Neural progenitor cell (in vitro differentiated cells): Measurements from ENCODE around the gene RNU2-1.
"Not testable (repeated sequence)": the region's sequence is repeated elsewhere in the genome, so short reads cannot be mapped to it uniquely, and the experiment has no call there.

Source experiments
- EZH2 ChIP-seq: fragments of 200-600 bp; sonication (generic); IDR thresholded peaks from 2 replicates; pipeline ENCODE4 v1.6.1; 2017; ENCODE audit warnings: antibody characterized with exemption, mild to moderate bottlenecking, moderate library complexity
- TF ChIP-seq, protein P1 (sequence below): fragments of 200-600 bp; sonication (generic); IDR thresholded peaks from 2 replicates; pipeline ENCODE4 v1.5.1; 2017; ENCODE audit warnings: antibody characterized with exemption, mild to moderate bottlenecking

DNA sequence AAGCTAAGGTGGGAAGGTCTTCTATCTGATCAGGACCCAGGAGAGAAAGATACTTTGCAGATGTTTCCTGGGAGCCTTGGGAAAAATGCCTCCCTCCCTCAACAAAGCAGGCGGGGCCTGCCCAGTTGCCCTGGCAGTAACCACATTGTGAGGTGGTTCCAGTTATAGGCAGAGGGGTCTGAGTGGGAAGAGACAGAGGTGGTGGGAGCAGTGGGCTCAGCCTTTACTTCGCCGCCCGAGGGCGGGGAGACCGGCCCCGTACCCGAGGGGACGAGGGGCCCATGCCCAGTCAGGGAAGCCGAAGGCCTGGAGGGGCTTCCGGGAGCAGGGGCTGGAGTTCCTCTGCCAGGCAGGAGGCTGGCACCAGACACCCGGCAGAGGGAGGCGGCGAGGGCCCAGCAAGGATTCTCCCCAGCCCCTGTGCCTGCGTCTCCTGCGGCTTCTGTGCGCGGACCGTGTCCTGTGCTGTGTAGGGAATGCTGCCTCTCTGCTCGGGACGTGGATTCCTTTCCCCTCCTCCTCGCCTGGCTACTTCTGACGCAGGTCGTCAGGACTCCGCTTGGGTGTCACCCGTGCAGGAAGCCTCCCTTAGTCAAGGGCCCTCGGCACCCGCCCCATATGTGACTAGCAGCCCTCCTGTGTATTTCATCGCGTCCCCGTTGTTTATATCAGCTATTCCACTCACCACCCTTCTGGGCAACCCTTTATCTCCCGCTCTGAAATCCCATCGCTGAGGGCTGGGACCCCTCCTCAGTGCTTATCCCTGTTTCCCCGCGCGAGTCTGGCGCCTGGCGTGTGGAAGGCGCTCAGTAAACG is 2.4 kb downstream of the RNU2-1 start:
- TF ChIP-seq, protein P1, sequence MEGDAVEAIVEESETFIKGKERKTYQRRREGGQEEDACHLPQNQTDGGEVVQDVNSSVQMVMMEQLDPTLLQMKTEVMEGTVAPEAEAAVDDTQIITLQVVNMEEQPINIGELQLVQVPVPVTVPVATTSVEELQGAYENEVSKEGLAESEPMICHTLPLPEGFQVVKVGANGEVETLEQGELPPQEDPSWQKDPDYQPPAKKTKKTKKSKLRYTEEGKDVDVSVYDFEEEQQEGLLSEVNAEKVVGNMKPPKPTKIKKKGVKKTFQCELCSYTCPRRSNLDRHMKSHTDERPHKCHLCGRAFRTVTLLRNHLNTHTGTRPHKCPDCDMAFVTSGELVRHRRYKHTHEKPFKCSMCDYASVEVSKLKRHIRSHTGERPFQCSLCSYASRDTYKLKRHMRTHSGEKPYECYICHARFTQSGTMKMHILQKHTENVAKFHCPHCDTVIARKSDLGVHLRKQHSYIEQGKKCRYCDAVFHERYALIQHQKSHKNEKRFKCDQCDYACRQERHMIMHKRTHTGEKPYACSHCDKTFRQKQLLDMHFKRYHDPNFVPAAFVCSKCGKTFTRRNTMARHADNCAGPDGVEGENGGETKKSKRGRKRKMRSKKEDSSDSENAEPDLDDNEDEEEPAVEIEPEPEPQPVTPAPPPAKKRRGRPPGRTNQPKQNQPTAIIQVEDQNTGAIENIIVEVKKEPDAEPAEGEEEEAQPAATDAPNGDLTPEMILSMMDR, result not testable (repeated sequence)
- not testable (repeated sequence) for TF ChIP-seq EZH2
